ENCODE results near the gene OCA2. TPM values are rescaled to one million over a fixed set of nuclear protein-coding genes. Genes with fewer than 3 reads are reported as not detected.

Gene OCA2
- polyA plus RNA-seq, 1 experiment: 0.02 TPM

- TF ChIP-seq, protein P1, sequence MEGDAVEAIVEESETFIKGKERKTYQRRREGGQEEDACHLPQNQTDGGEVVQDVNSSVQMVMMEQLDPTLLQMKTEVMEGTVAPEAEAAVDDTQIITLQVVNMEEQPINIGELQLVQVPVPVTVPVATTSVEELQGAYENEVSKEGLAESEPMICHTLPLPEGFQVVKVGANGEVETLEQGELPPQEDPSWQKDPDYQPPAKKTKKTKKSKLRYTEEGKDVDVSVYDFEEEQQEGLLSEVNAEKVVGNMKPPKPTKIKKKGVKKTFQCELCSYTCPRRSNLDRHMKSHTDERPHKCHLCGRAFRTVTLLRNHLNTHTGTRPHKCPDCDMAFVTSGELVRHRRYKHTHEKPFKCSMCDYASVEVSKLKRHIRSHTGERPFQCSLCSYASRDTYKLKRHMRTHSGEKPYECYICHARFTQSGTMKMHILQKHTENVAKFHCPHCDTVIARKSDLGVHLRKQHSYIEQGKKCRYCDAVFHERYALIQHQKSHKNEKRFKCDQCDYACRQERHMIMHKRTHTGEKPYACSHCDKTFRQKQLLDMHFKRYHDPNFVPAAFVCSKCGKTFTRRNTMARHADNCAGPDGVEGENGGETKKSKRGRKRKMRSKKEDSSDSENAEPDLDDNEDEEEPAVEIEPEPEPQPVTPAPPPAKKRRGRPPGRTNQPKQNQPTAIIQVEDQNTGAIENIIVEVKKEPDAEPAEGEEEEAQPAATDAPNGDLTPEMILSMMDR (IDR thresholded peaks at IDR 0.05; ENCODE audit: insufficient read depth, low read depth, low read length): no peak
- no peak overlapping the region for H3K4me3 ChIP-seq (ENCODE audit: low read depth, low read length)
- no peaks in the 10 kb centered on the region for H3K27me3 ChIP-seq (ENCODE audit: control insufficient read depth, insufficient read depth, low read length)
- POLR2A ChIA-PET: no interaction called here
- CTCF ChIA-PET: no interaction called here
- H3K36me3 ChIP-seq (ENCODE audit: control insufficient read depth, insufficient read depth, low read length): no peaks in the 10 kb centered on the region
- no peak for DNase-seq (ENCODE audit: low read depth)
Measured at GRCh38 chr15:28037969-28038590, 61.0 kb downstream of the OCA2 start.

DNA sequence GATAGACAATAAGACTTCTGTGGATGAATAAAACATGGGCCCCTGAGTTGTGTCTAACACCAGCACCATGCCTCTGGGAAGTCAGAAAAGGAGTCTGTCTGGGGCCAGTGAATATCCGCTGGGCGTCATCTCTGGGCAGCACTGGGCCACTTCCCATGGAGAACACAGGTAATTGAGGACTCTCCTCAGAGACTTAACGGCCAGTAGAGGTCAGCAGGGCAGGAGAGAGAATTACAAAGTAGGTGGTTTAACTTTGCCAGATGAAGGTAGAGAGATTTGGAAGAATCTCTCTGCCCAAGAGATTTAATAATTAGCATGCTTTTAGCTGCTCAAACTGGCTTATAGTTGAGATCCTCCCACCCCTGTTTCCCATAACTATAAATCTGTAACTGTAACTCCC, 65.7 kb downstream of the OCA2 start:
- CTCF ChIA-PET: no interaction called here
- TF ChIP-seq, protein P1 (IDR thresholded peaks at IDR 0.05; ENCODE audit: insufficient read depth, low read depth, low read length): no peak
- POLR2A ChIA-PET: no interaction called here
- no peaks in the 10 kb centered on the region for H3K27me3 ChIP-seq (ENCODE audit: control insufficient read depth, insufficient read depth, low read length)
- DNase-seq (ENCODE audit: low read depth): no peak
- no peak overlapping the region for H3K4me3 ChIP-seq (ENCODE audit: low read depth, low read length)
- no peaks in the 10 kb centered on the region for H3K36me3 ChIP-seq (ENCODE audit: control insufficient read depth, insufficient read depth, low read length)

GRCh38 chr15:28030801-28031200, 68.3 kb downstream of the OCA2 start:
- ChIA-PET POLR2A (no interaction called here), CTCF (no interaction called here)
- Histone ChIP-seq H3K36me3 (ENCODE audit: control insufficient read depth, insufficient read depth, low read length) (no peaks in the 10 kb centered on the region), H3K27me3 (ENCODE audit: control insufficient read depth, insufficient read depth, low read length) (no peaks in the 10 kb centered on the region), H3K4me3 (ENCODE audit: low read depth, low read length) (no peak overlapping the region)
- no peak for DNase-seq (ENCODE audit: low read depth)
- TF ChIP-seq, protein P1 (IDR thresholded peaks at IDR 0.05; ENCODE audit: insufficient read depth, low read depth, low read length): no peak

DNA sequence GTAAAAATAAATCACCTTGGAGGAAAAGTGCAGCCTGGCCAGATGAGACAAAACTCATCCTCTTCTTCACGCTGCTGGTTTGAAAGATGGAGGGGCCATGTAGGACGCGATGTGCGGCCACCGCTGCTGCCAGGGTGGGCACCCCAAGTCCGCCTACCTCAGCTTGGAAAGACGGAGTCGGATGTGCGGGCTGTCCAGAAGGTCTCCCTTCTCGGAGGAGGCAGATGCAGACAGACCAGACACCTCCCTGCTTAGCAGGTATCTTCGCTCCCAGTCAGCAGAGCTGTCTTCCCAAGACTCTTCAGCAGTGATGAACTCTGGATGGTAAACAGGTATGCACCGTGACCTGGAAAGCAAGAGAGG, 71.4 kb downstream of the OCA2 start:
- Histone ChIP-seq H3K36me3 (ENCODE audit: control insufficient read depth, insufficient read depth, low read length) (no peaks in the 10 kb centered on the region), H3K27me3 (ENCODE audit: control insufficient read depth, insufficient read depth, low read length) (no peaks in the 10 kb centered on the region), H3K4me3 (ENCODE audit: low read depth, low read length) (no peak overlapping the region)
- ChIA-PET POLR2A (no interaction called here), CTCF (no interaction called here)
- no peak for DNase-seq (ENCODE audit: low read depth)
- TF ChIP-seq, protein P1 (IDR thresholded peaks at IDR 0.05; ENCODE audit: insufficient read depth, low read depth, low read length): no peak

DNA sequence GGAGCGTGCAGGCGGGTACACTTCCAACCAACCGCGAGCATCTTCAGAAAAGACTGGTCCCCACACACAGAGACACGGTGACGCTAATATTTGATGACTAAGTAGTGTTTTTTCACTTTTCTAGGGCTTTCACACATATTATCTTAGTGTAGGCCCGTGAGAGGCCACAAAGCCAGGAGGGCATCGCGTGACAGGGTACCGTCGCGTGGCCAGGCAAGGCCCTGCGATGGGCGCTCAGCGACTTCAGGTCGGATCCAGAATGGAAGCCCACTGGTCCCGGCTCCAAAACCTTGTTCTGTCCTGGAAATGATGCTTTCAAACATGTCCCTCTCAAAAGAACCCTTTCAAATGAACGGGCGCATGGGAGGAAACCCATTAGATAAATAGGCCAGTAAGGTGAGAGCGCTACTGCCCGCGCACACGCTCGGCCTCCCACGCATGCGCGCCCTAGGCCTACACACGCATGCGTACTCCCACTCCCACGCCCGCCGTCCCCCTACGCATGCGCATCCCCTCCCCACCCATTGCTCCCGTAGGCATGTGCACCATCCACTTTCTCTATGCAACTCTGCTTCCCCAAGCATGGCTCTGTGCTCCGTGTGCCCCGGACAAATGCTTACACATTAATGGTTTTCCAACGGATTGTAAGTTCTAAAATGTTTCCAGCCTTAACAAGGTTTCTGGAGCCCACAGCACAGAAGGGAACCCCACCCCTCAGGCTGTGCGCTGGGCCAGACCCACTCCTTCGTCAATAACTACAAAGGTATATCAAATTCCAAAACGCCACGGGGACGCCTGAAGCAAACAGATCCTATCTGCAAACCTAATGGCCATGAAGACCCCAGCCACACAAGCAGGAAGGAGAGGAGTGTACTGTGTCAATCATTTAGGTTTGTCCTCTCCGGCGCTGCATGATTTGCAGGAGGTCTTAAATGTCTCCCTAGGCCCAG, 72.1 kb downstream of the OCA2 start:
- TF ChIP-seq, protein P1 (IDR thresholded peaks at IDR 0.05; ENCODE audit: insufficient read depth, low read depth, low read length): no peak
- ChIA-PET CTCF (no interaction called here), POLR2A (no interaction called here)
- Histone ChIP-seq H3K36me3 (ENCODE audit: control insufficient read depth, insufficient read depth, low read length) (no peaks in the 10 kb centered on the region), H3K27me3 (ENCODE audit: control insufficient read depth, insufficient read depth, low read length) (no peaks in the 10 kb centered on the region), H3K4me3 (ENCODE audit: low read depth, low read length) (no peak overlapping the region)
- DNase-seq (ENCODE audit: low read depth): no peak

Data from BJ (cell line).